ENCODE results near the gene RUNX3.

Gene RUNX3

DNA sequence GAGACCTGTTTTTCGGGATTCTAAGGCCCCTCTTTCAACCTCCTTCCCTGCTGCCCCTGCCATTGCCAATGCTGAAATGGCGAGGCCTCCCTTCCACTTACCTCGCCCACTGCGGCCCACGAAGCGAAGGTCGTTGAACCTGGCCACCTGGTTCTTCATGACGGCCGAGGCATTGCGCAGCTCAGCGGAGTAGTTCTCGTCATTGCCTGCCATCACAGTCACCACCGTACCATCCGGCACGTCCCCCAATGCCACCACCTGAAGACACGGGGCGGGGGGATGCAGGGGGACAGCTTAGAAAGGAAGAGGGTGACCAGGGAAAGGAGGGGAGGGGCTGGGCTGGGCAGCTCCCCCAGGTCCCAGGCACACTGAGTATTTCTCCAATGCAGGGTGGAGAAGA lies 2.6 kb downstream of the RUNX3 start:
- no peak overlapping the region for H3K4me3 ChIP-seq (replicated peaks; ENCODE audit: low read depth, low read length)
- DNase-seq (ENCODE audit: low read depth), result no peak

DNA sequence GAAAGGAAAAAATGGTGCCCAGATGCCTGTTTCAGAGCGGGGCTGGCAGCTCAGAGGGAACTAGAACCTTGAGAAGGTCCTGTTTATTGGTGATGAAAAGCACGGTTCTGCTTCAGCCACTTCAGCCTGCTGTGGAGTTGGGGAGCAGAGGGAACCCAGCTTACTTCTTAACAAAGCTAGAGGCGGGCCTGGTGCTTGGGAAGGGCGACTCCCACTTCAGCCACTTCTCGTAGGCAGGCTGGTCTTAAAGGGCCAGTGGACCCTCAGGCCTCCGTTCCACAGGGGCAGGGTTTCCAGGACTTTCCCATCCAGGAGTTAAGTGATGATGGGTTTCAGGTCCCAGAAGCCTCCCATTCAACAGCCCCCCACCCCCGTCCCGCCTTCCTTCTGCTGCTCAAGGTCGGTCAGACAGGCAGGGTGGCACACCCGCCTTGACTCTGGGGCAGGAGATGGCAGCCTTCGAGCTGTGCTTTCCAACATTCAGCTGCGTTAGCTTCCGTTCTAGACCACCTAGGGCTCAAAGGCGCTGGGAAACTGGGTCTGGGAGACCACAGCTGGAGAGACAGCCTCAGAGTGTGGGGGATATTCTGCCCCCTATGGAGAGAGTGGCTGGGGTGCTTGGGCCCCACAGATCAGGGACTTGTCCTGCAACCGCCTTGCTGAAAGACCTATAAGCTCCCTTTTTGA lies 3.4 kb downstream of the RUNX3 start:
- TF ChIP-seq, protein P1, sequence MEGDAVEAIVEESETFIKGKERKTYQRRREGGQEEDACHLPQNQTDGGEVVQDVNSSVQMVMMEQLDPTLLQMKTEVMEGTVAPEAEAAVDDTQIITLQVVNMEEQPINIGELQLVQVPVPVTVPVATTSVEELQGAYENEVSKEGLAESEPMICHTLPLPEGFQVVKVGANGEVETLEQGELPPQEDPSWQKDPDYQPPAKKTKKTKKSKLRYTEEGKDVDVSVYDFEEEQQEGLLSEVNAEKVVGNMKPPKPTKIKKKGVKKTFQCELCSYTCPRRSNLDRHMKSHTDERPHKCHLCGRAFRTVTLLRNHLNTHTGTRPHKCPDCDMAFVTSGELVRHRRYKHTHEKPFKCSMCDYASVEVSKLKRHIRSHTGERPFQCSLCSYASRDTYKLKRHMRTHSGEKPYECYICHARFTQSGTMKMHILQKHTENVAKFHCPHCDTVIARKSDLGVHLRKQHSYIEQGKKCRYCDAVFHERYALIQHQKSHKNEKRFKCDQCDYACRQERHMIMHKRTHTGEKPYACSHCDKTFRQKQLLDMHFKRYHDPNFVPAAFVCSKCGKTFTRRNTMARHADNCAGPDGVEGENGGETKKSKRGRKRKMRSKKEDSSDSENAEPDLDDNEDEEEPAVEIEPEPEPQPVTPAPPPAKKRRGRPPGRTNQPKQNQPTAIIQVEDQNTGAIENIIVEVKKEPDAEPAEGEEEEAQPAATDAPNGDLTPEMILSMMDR (IDR thresholded peaks at IDR 0.05; ENCODE audit: low read length, missing control alignments), result no peak
- no peak overlapping the region for H3K4me3 ChIP-seq (replicated peaks; ENCODE audit: low read depth, low read length)
- no peak for DNase-seq (ENCODE audit: low read depth)

More for the DNA sequence above, 2.6 kb downstream of the RUNX3 start:
- TF ChIP-seq, protein P1 (IDR thresholded peaks at IDR 0.05; ENCODE audit: low read length, missing control alignments), result no peak

- H3K4me3 ChIP-seq (replicated peaks; ENCODE audit: low read depth, low read length), result no peak overlapping the region
- TF ChIP-seq, protein P1 (IDR thresholded peaks at IDR 0.05; ENCODE audit: low read length, missing control alignments), result no peak
- DNase-seq (ENCODE audit: low read depth), result no peak
Measured at GRCh38 chr1:24925963-24926362, 4.1 kb downstream of the RUNX3 start.

DNA sequence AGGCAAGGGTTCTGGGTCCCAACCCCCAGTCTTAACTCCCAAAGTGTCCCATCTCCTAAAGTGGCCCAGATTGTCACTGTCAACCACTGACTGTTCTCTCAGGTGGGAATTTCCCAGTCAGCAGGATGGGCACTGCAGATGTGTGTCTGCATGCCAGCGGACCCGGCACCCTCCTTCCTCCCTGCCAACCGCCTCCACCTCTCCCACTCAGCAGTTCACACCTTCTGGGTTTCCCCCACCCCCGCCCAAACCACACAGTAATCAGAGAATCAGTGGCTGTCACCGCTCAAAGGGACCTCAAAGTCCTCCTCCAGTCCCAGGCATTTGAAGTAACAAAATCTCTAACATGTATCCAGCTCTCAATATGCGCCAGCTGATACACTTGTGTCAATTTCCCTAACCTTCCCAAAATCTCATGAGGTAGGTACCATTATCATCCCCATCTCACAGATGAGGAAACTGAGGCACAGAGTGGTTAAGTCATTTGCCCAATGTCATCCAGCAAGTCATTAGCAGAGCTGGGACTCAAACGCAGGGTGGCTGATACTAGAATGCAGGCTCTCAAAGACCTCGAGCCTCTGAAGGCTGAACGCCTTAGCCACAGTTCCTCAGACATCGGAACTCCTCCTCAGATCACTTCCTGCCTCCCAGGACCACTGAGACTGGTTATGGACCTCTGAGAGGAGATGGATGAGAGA lies 4.8 kb downstream of the RUNX3 start:
- TF ChIP-seq, protein P1 (IDR thresholded peaks at IDR 0.05; ENCODE audit: low read length, missing control alignments), result no peak
- no peak overlapping the region for H3K4me3 ChIP-seq (replicated peaks; ENCODE audit: low read depth, low read length)
- DNase-seq (ENCODE audit: low read depth), result no peak

- no peak for DNase-seq (ENCODE audit: low read depth)
- no peak overlapping the region for H3K4me3 ChIP-seq (replicated peaks; ENCODE audit: low read depth, low read length)
- TF ChIP-seq, protein P1 (IDR thresholded peaks at IDR 0.05; ENCODE audit: low read length, missing control alignments), result no peak
Measured at GRCh38 chr1:24923485-24924113, 6.5 kb downstream of the RUNX3 start.

GRCh38 chr1:24921938-24922662 lies 8.0 kb downstream of the RUNX3 start:
- no peak for DNase-seq (ENCODE audit: low read depth)
- no peak overlapping the region for H3K4me3 ChIP-seq (replicated peaks; ENCODE audit: low read depth, low read length)
- TF ChIP-seq, protein P1 (IDR thresholded peaks at IDR 0.05; ENCODE audit: low read length, missing control alignments), result no peak

Measured in fibroblast of pulmonary artery (primary cell).